A673 (cell line): ENCODE measurements around the gene TLCD4. TPM values are rescaled to one million over a fixed set of nuclear protein-coding genes. Genes with fewer than 3 reads are reported as not detected.

ENCODE experiments used
- BruUV-seq: library from RNA; stranded (reverse); fragments of 400-500 nt; replicated peaks from 2 replicates; lab custom pipeline; 2021; lab: Mats Ljungman, UMichigan
- CTCF ChIA-PET: fragments of 300-600 bp; sonication (Branson Sonifier 250); formaldehyde crosslinking; loops from one replicate; lab custom pipeline; 2022; ENCODE audit warnings: antibody characterized with exemption; lab: Charles Lee
- POLR2A ChIA-PET: fragments of 300-600 bp; sonication (Branson Sonifier 250); formaldehyde crosslinking; loops from one replicate; lab custom pipeline; 2022; ENCODE audit warnings: antibody characterized with exemption; ENCODE audit not compliant: low non-redundant PET; lab: Charles Lee
- DNase-seq: peaks from one replicate; pipeline ENCODE4 v3.0.0-alpha.2; 2015; ENCODE audit warnings: low spot score
- H3K27ac ChIP-seq: fragments of 200-600 bp; sonication (generic); 2 replicates; pipeline ENCODE4 v1.5.1; 2016; ENCODE audit warnings: mixed run types, low read depth, mild to moderate bottlenecking, mixed read lengths, antibody characterized with exemption, low read length; ENCODE audit not compliant: poor library complexity, severe bottlenecking
- H3K27me3 ChIP-seq: fragments of 200-600 bp; sonication (generic); replicated peaks from 2 replicates; pipeline ENCODE4 v1.6.1; 2017; ENCODE audit warnings: mixed run types, low read depth, mild to moderate bottlenecking, mixed read lengths, antibody characterized with exemption, low read length; ENCODE audit not compliant: insufficient read depth, poor library complexity
- H3K36me3 ChIP-seq: fragments of 200-600 bp; sonication (generic); 2 replicates; pipeline ENCODE4 v1.6.1; 2016; ENCODE audit warnings: mixed run types, mild to moderate bottlenecking, mixed read lengths, antibody characterized with exemption, low read length; ENCODE audit not compliant: insufficient read depth, poor library complexity, severe bottlenecking
- H3K4me1 ChIP-seq: fragments of 200-600 bp; sonication (generic); 2 replicates; pipeline ENCODE4 v1.6.1; 2017; ENCODE audit warnings: mixed run types, mild to moderate bottlenecking, mixed read lengths, antibody characterized with exemption, low read length; ENCODE audit not compliant: insufficient read depth, poor library complexity, severe bottlenecking
- H3K4me3 ChIP-seq: fragments of 200-600 bp; sonication (generic); 2 replicates; pipeline ENCODE4 v1.5.1; 2016; ENCODE audit warnings: low read depth, mixed run types, mild to moderate bottlenecking, mixed read lengths, low read length; ENCODE audit not compliant: poor library complexity, severe bottlenecking
- H3K9me3 ChIP-seq: fragments of 200-600 bp; sonication (generic); 2 replicates; pipeline ENCODE4 v1.6.1; 2016; ENCODE audit warnings: mixed run types, low read depth, mild to moderate bottlenecking, mixed read lengths, antibody characterized with exemption, low read length; ENCODE audit not compliant: poor library complexity, severe bottlenecking
- CTCF ChIP-seq: fragments of 300-800, 200-600 bp; sonication (generic); conservative IDR thresholded peaks from 2 replicates; pipeline ENCODE4 v1.5.1; 2017; ENCODE audit warnings: low read depth, mild to moderate bottlenecking, antibody characterized with exemption, low read length, moderate library complexity, mixed read lengths
- EZH2 ChIP-seq: fragments of 200-600 bp; sonication (generic); IDR thresholded peaks from 2 replicates; pipeline ENCODE4 v1.6.1; 2017; ENCODE audit warnings: borderline replicate concordance, low read depth, mild to moderate bottlenecking, mixed read lengths, antibody characterized with exemption, low read length; ENCODE audit not compliant: poor library complexity, severe bottlenecking
- intact Hi-C: fragments of 100-400 bp; cut with micrococcal nuclease; formaldehyde crosslinking; loops from one replicate; pipeline ENCODE4 v1.10.0; 2022; ENCODE audit not compliant: unreplicated experiment
- total RNA-seq: library from RNA; stranded (reverse); gene quantifications from 2 replicates; pipeline ENCODE4 v1.2.3, GENCODE V29; 2021

TLCD4 gene
- total RNA-seq, 1 experiment from 2014 or later, result not detected

- H3K9me3 ChIP-seq, result no peaks in the 10 kb centered on the region
- no peaks in the 10 kb centered on the region for H3K4me1 ChIP-seq
- H3K27me3 ChIP-seq, result no peaks in the 10 kb centered on the region
- ChIA-PET POLR2A (no interaction called here), CTCF (no interaction called here)
- no peaks in the 10 kb centered on the region for H3K36me3 ChIP-seq
- intact Hi-C loops, result no loop called here
- TF ChIP-seq EZH2, result no peak
- TF ChIP-seq CTCF, result no peak
- no peak overlapping the region for H3K27ac ChIP-seq
- no peak overlapping the region for H3K4me3 ChIP-seq
- BruUV-seq, result no TSS peak
- DNase-seq, result no peak
Observed at GRCh38 chr1:95132762-95133161, 15.6 kb downstream of the TLCD4 start.

- POLR2A ChIA-PET, result no interaction called here
- Histone ChIP-seq H3K36me3 (no peaks in the 10 kb centered on the region), H3K9me3 (no peaks in the 10 kb centered on the region), H3K27ac (no peak overlapping the region), H3K4me1 (no peaks in the 10 kb centered on the region), H3K4me3 (no peak overlapping the region), H3K27me3 (no peaks in the 10 kb centered on the region)
- TF ChIP-seq CTCF (no peak), EZH2 (no peak)
- DNase-seq, result no peak
- intact Hi-C loops, result no loop called here
- CTCF ChIA-PET, result no interaction called here
- no TSS peak for BruUV-seq
Observed at GRCh38 chr1:95133687-95134086, 16.5 kb downstream of the TLCD4 start.

- intact Hi-C loops, result no loop called here
- TF ChIP-seq EZH2, result no peak
- TF ChIP-seq CTCF, result no peak
- Histone ChIP-seq H3K9me3 (no peaks in the 10 kb centered on the region), H3K36me3 (no peaks in the 10 kb centered on the region), H3K27ac (no peak overlapping the region), H3K27me3 (no peaks in the 10 kb centered on the region), H3K4me1 (no peaks in the 10 kb centered on the region), H3K4me3 (no peak overlapping the region)
- DNase-seq, result no peak
- no TSS peak for BruUV-seq
- POLR2A ChIA-PET, result no interaction called here
- CTCF ChIA-PET, result no interaction called here
Observed at GRCh38 chr1:95138223-95138622, 21.1 kb downstream of the TLCD4 start.
